ENCODE results near the gene HSPB2. TPM values are rescaled to one million over a fixed set of nuclear protein-coding genes. Genes with fewer than 3 reads are reported as not detected.

Gene HSPB2
- total and polyA plus RNA-seq, 3 experiments from 2014 or later, result not detected

GRCh38 chr11:111908639-111909305 lies 3.8 kb upstream of the HSPB2 start:
- no peak for DNase-seq
- H3K4me3 ChIP-seq (ENCODE audit: low read length), result no peak overlapping the region
- H3K27ac ChIP-seq (ENCODE audit: low read depth, low read length), result no peak overlapping the region
- H3K27ac Mint-ChIP-seq, result no peak overlapping the region
- peaks cover 0 to 5% (median 0%) of the 10 kb centered on the region in 5 donors for H3K9me3 Mint-ChIP-seq
- ChIA-PET POLR2A (no interaction called here), CTCF (interaction anchor here (1.3 kb wide), 1 partner anchor 20 kb away, joined by 3 read pairs; no protein-coding TSS in a partner anchor)
- no peaks in the 10 kb centered on the region for H3K36me3 ChIP-seq (ENCODE audit: insufficient read depth, low read length)
- H3K4me3 Mint-ChIP-seq, result peak overlapping the region in 1 of 7 donors; percentile 16
- H3K27me3 Mint-ChIP-seq, result peaks cover 23 to 36% of the 10 kb centered on the region in 2 donors
- no peaks in the 10 kb centered on the region for H3K4me1 ChIP-seq (ENCODE audit: insufficient read depth, low read length)
- peaks cover 0 to 6% (median 3%) of the 10 kb centered on the region in 3 donors for H3K36me3 Mint-ChIP-seq
- no peaks in the 10 kb centered on the region for H3K9me3 ChIP-seq (ENCODE audit: low read length)
- H3K4me1 Mint-ChIP-seq, result no peaks in the 10 kb centered on the region
- H3K27me3 ChIP-seq (ENCODE audit: insufficient read depth, low read length, poor library complexity, severe bottlenecking), result peaks cover 6% of the 10 kb centered on the region

GRCh38 chr11:111909378-111909777 lies 3.2 kb upstream of the HSPB2 start:
- Mint-ChIP-seq H3K36me3 (peaks cover 0 to 6% (median 3%) of the 10 kb centered on the region in 3 donors), H3K4me3 (no peak overlapping the region), H3K27me3 (peaks cover 27 to 42% of the 10 kb centered on the region in 2 donors), H3K9me3 (peaks cover 0 to 5% (median 0%) of the 10 kb centered on the region in 5 donors), H3K27ac (no peak overlapping the region), H3K4me1 (no peaks in the 10 kb centered on the region)
- no peak for DNase-seq
- Histone ChIP-seq H3K27ac (ENCODE audit: low read depth, low read length) (no peak overlapping the region), H3K4me3 (ENCODE audit: low read length) (no peak overlapping the region), H3K9me3 (ENCODE audit: low read length) (no peaks in the 10 kb centered on the region), H3K27me3 (ENCODE audit: insufficient read depth, low read length, poor library complexity, severe bottlenecking) (peaks cover 6% of the 10 kb centered on the region), H3K36me3 (ENCODE audit: insufficient read depth, low read length) (no peaks in the 10 kb centered on the region), H3K4me1 (ENCODE audit: insufficient read depth, low read length) (no peaks in the 10 kb centered on the region)
- CTCF ChIA-PET, result no interaction called here
- POLR2A ChIA-PET, result no interaction called here

GRCh38 chr11:111910676-111911562 lies 1.6 kb upstream of the HSPB2 start:
- Histone ChIP-seq H3K9me3 (ENCODE audit: low read length) (no peaks in the 10 kb centered on the region), H3K4me3 (ENCODE audit: low read length) (no peak overlapping the region), H3K36me3 (ENCODE audit: insufficient read depth, low read length) (no peaks in the 10 kb centered on the region), H3K27me3 (ENCODE audit: insufficient read depth, low read length, poor library complexity, severe bottlenecking) (peaks cover 6% of the 10 kb centered on the region), H3K4me1 (ENCODE audit: insufficient read depth, low read length) (no peaks in the 10 kb centered on the region), H3K27ac (ENCODE audit: low read depth, low read length) (peak overlapping the region; percentile 4)
- Mint-ChIP-seq H3K36me3 (no peaks in the 10 kb centered on the region), H3K27ac (no peak overlapping the region), H3K27me3 (peaks cover 26 to 49% of the 10 kb centered on the region in 2 donors), H3K9me3 (no peaks in the 10 kb centered on the region), H3K4me1 (no peaks in the 10 kb centered on the region), H3K4me3 (no peak overlapping the region)
- POLR2A ChIA-PET, result no interaction called here
- CTCF ChIA-PET, result interaction anchor here (1.2 kb wide), 1 partner anchor 13 kb away, joined by 5 read pairs; no protein-coding TSS in a partner anchor
- DNase-seq, result no peak

GRCh38 chr11:111911563-111912401 lies 752 bp upstream of the HSPB2 start, which contains the start of gene CRYAB:
TSS of gene CRYAB (minus strand) at chr11:111911770. CDS start at chr11:111911724, 46 bp downstream.
- no peak within 1 kb of the TSS for H3K27ac ChIP-seq (ENCODE audit: low read depth, low read length)
- ChIA-PET CTCF (interaction anchor here (0.8 to 1.2 kb wide), 2 partner anchors 14 to 20 kb away, joined by 3 to 5 read pairs; no protein-coding TSS in a partner anchor), POLR2A (interaction anchor here (0.6 kb wide), 1 partner anchor 219 kb away, joined by 3 read pairs; no protein-coding TSS in a partner anchor)
- Mint-ChIP-seq H3K27me3 (peaks cover 34 to 56% of the 10 kb centered on the region in 2 donors), H3K4me1 (no peaks in the 10 kb centered on the region), H3K9me3 (peaks cover 0 to 4% (median 0%) of the 10 kb centered on the region in 5 donors), H3K27ac (peak within 1 kb of the TSS in 1 of 8 donors; percentile 79), H3K36me3 (no peaks in the 10 kb centered on the region), H3K4me3 (no peak within 1 kb of the TSS)
- H3K27me3 ChIP-seq (ENCODE audit: insufficient read depth, low read length, poor library complexity, severe bottlenecking), result peaks cover 6% of the 10 kb centered on the region
- H3K4me1 ChIP-seq (ENCODE audit: insufficient read depth, low read length), result no peaks in the 10 kb centered on the region
- H3K4me3 ChIP-seq (ENCODE audit: low read length), result no peak within 1 kb of the TSS
- H3K9me3 ChIP-seq (ENCODE audit: low read length), result no peaks in the 10 kb centered on the region
- DNase-seq, result no peak
- no peaks in the 10 kb centered on the region for H3K36me3 ChIP-seq (ENCODE audit: insufficient read depth, low read length)

- CTCF ChIA-PET, result interaction anchor here (1.0 kb wide), 1 partner anchor 19 kb away, joined by 3 read pairs; no protein-coding TSS in a partner anchor
- H3K36me3 ChIP-seq (ENCODE audit: insufficient read depth, low read length), result no peaks in the 10 kb centered on the region
- H3K27me3 ChIP-seq (ENCODE audit: insufficient read depth, low read length, poor library complexity, severe bottlenecking), result peaks cover 6% of the 10 kb centered on the region
- H3K9me3 ChIP-seq (ENCODE audit: low read length), result no peaks in the 10 kb centered on the region
- H3K4me1 ChIP-seq (ENCODE audit: insufficient read depth, low read length), result no peaks in the 10 kb centered on the region
- H3K9me3 Mint-ChIP-seq, result peaks cover 0 to 5% (median 0%) of the 10 kb centered on the region in 5 donors
- H3K4me1 Mint-ChIP-seq, result no peaks in the 10 kb centered on the region
- H3K4me3 ChIP-seq (ENCODE audit: low read length), result no peak overlapping the region
- H3K27me3 Mint-ChIP-seq, result peaks cover 35 to 68% of the 10 kb centered on the region in 2 donors
- POLR2A ChIA-PET, result no interaction called here
- no peak for DNase-seq
- H3K4me3 Mint-ChIP-seq, result no peak overlapping the region
- no peak overlapping the region for H3K27ac Mint-ChIP-seq
- H3K36me3 Mint-ChIP-seq, result peaks cover 0 to 2% (median 0%) of the 10 kb centered on the region in 3 donors
- H3K27ac ChIP-seq (ENCODE audit: low read depth, low read length), result no peak overlapping the region
Observed at GRCh38 chr11:111913031-111913861, 712 bp downstream of the HSPB2 start.

GRCh38 chr11:111913997-111914396 lies 1.5 kb downstream of the HSPB2 start:
- Histone ChIP-seq H3K27ac (ENCODE audit: low read depth, low read length) (no peak overlapping the region), H3K4me3 (ENCODE audit: low read length) (no peak overlapping the region), H3K9me3 (ENCODE audit: low read length) (no peaks in the 10 kb centered on the region), H3K36me3 (ENCODE audit: insufficient read depth, low read length) (no peaks in the 10 kb centered on the region), H3K27me3 (ENCODE audit: insufficient read depth, low read length, poor library complexity, severe bottlenecking) (peaks cover 6% of the 10 kb centered on the region), H3K4me1 (ENCODE audit: insufficient read depth, low read length) (no peaks in the 10 kb centered on the region)
- ChIA-PET POLR2A (no interaction called here), CTCF (interaction anchor here (1.0 kb wide), 1 partner anchor 18 kb away, joined by 3 read pairs; no protein-coding TSS in a partner anchor)
- no peak for DNase-seq
- Mint-ChIP-seq H3K36me3 (peaks cover 0 to 2% (median 0%) of the 10 kb centered on the region in 3 donors), H3K4me3 (no peak overlapping the region), H3K9me3 (peaks cover 0 to 5% (median 0%) of the 10 kb centered on the region in 5 donors), H3K27me3 (peaks cover 36 to 70% of the 10 kb centered on the region in 2 donors), H3K4me1 (no peaks in the 10 kb centered on the region), H3K27ac (no peak overlapping the region)

- Mint-ChIP-seq H3K4me3 (no peak overlapping the region), H3K4me1 (no peaks in the 10 kb centered on the region)
Observed at GRCh38 chr11:111916768-111917167, 4.2 kb downstream of the HSPB2 start.

More at GRCh38 chr11:111916768-111917167, 4.2 kb downstream of the HSPB2 start:
- peaks cover 0 to 5% (median 0%) of the 10 kb centered on the region in 5 donors for H3K9me3 Mint-ChIP-seq
- ChIA-PET CTCF (interaction anchor here (1.2 kb wide), 1 partner anchor 9 kb away, joined by 4 read pairs; no protein-coding TSS in a partner anchor), POLR2A (interaction anchor here (1.1 kb wide), 1 partner anchor 10 kb away, joined by 3 read pairs; no protein-coding TSS in a partner anchor)
- Histone ChIP-seq H3K27ac (ENCODE audit: low read depth, low read length) (no peak overlapping the region), H3K9me3 (ENCODE audit: low read length) (no peaks in the 10 kb centered on the region), H3K4me3 (ENCODE audit: low read length) (no peak overlapping the region), H3K27me3 (ENCODE audit: insufficient read depth, low read length, poor library complexity, severe bottlenecking) (peaks cover 5% of the 10 kb centered on the region), H3K36me3 (ENCODE audit: insufficient read depth, low read length) (no peaks in the 10 kb centered on the region), H3K4me1 (ENCODE audit: insufficient read depth, low read length) (no peaks in the 10 kb centered on the region)
- H3K36me3 Mint-ChIP-seq, result peaks cover 0 to 2% (median 0%) of the 10 kb centered on the region in 3 donors
- no peak overlapping the region for H3K27ac Mint-ChIP-seq
- peaks cover 29 to 64% of the 10 kb centered on the region in 2 donors for H3K27me3 Mint-ChIP-seq
- DNase-seq, result no peak

All from CD8-positive, alpha-beta memory T cell (primary cell).